Neural cell (in vitro differentiated cells): ENCODE results near the gene VWA8.

Experiments
- CTCF ChIP-seq: fragments of 450-650 bp; IDR thresholded peaks from 2 replicates; pipeline ENCODE4 v1.5.1; 2014; ENCODE audit warnings: antibody characterized with exemption, mild to moderate bottlenecking, moderate library complexity; ENCODE audit not compliant: poor library complexity, severe bottlenecking
- EP300 ChIP-seq: fragments of 450-650 bp; conservative IDR thresholded peaks from 2 replicates; pipeline ENCODE4 v1.6.1; 2014; ENCODE audit warnings: antibody characterized with exemption, mild to moderate bottlenecking, moderate library complexity; ENCODE audit not compliant: poor library complexity, severe bottlenecking
- EZH2 ChIP-seq: fragments of 200-600, 300-800 bp; shearing (Covaris generic), sonication (generic); IDR thresholded peaks from 2 replicates; pipeline ENCODE4 v1.6.1; 2014; ENCODE audit warnings: antibody characterized with exemption, low read length, borderline replicate concordance, mild to moderate bottlenecking; ENCODE audit not compliant: insufficient read depth, poor library complexity, severe bottlenecking
- MXI1 ChIP-seq: fragments of 450-650 bp; conservative IDR thresholded peaks from 2 replicates; pipeline ENCODE4 v1.6.1; 2014; ENCODE audit warnings: antibody characterized with exemption, mild to moderate bottlenecking; ENCODE audit not compliant: poor library complexity, severe bottlenecking
- POLR2AphosphoS5 ChIP-seq: IDR thresholded peaks from 2 replicates; pipeline ENCODE4 v1.6.1; 2012
- RAD21 ChIP-seq: fragments of 450-650 bp; conservative IDR thresholded peaks from 2 replicates; pipeline ENCODE4 v1.6.1; 2014; ENCODE audit warnings: antibody characterized with exemption, mild to moderate bottlenecking, moderate library complexity
- REST ChIP-seq: IDR thresholded peaks from 2 replicates; pipeline ENCODE4 v1.6.1; 2012; ENCODE audit warnings: borderline replicate concordance
- TAF1 ChIP-seq: IDR thresholded peaks from 2 replicates; pipeline ENCODE4 v1.6.1; 2012; ENCODE audit warnings: low read depth

- TF ChIP-seq CTCF (no peak), TAF1 (no peak), REST (no peak), EP300 (no peak), EZH2 (no peak), POLR2AphosphoS5 (no peak), RAD21 (no peak), MXI1 (no peak)
These were observed 391.9 kb downstream of the VWA8 start for GRCh38 chr13:41568972-41569351.
